Fibroblast of mammary gland (primary cell): ENCODE data around the gene RTEL1.
A peak's percentile ranks its signal among the peaks of the same experiment; 100 is the strongest.

Experiments
- DNase-seq: peaks from one replicate; pipeline ENCODE4 v3.0.0-alpha.2; 2010; ENCODE audit warnings: low read depth
- H3K4me3 ChIP-seq: 2 replicates; pipeline ENCODE4 v1.5.1; 2011; ENCODE audit warnings: low read depth, mild to moderate bottlenecking, low read length, moderate library complexity; ENCODE audit not compliant: control insufficient read depth
- TF ChIP-seq, protein P1 (sequence below): conservative IDR thresholded peaks from 2 replicates; pipeline ENCODE4 v1.5.1; 2011; ENCODE audit warnings: low read depth, low read length, inconsistent platforms; ENCODE audit not compliant: control insufficient read depth, insufficient read depth

The RTEL1 gene

DNA sequence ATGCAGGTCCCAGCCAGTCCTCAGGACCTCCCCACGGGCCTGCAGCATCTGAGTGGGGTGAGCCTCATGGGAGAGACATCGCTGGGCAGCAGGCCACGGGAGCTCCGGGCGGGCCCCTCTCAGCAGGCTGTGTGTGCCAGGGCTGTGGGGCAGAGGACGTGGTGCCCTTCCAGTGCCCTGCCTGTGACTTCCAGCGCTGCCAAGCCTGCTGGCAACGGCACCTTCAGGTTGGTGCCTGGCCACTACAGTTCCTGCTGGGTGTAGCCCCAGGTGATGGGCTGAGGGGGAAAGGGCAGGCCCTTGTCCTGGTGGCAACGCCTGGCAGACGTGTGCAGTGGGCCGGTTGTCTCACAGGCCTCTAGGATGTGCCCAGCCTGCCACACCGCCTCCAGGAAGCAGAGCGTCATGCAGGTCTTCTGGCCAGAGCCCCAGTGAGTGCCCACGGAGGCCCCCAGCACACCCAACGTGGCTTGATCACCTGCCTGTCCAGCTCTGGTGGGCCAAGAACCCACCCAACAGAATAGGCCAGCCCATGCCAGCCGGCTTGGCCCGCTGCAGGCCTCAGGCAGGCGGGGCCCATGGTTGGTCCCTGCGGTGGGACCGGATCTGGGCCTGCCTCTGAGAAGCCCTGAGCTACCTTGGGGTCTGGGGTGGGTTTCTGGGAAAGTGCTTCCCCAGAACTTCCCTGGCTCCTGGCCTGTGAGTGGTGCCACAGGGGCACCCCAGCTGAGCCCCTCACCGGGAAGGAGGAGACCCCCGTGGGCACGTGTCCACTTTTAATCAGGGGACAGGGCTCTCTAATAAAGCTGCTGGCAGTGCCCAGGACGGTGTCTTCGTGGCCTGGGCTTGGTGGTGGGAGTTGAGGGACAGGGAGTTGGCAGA is 37.6 kb downstream of the RTEL1 start:
- H3K4me3 ChIP-seq: no peak overlapping the region
- DNase-seq: no peak
- TF ChIP-seq, protein P1, sequence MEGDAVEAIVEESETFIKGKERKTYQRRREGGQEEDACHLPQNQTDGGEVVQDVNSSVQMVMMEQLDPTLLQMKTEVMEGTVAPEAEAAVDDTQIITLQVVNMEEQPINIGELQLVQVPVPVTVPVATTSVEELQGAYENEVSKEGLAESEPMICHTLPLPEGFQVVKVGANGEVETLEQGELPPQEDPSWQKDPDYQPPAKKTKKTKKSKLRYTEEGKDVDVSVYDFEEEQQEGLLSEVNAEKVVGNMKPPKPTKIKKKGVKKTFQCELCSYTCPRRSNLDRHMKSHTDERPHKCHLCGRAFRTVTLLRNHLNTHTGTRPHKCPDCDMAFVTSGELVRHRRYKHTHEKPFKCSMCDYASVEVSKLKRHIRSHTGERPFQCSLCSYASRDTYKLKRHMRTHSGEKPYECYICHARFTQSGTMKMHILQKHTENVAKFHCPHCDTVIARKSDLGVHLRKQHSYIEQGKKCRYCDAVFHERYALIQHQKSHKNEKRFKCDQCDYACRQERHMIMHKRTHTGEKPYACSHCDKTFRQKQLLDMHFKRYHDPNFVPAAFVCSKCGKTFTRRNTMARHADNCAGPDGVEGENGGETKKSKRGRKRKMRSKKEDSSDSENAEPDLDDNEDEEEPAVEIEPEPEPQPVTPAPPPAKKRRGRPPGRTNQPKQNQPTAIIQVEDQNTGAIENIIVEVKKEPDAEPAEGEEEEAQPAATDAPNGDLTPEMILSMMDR: no peak

DNA sequence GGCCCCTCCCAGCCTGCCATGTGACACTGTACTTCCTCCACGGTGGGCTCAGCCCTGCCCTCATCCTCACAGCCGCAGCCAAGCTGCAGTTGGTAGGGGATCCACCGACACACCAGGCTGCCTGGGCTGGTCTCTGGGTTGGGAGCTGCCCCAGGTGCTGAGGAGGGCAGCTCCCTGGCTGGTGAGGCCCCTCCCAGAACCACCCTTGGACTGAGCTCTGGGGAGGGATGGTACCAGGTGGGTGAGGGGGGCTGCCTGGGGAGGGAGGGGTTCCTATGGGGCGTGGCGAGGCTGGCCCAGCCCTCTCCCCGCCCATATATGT is 38.2 kb downstream of the RTEL1 start:
- TF ChIP-seq, protein P1: no peak
- peak overlapping the region; percentile 39 for H3K4me3 ChIP-seq
- DNase-seq: no peak

DNA sequence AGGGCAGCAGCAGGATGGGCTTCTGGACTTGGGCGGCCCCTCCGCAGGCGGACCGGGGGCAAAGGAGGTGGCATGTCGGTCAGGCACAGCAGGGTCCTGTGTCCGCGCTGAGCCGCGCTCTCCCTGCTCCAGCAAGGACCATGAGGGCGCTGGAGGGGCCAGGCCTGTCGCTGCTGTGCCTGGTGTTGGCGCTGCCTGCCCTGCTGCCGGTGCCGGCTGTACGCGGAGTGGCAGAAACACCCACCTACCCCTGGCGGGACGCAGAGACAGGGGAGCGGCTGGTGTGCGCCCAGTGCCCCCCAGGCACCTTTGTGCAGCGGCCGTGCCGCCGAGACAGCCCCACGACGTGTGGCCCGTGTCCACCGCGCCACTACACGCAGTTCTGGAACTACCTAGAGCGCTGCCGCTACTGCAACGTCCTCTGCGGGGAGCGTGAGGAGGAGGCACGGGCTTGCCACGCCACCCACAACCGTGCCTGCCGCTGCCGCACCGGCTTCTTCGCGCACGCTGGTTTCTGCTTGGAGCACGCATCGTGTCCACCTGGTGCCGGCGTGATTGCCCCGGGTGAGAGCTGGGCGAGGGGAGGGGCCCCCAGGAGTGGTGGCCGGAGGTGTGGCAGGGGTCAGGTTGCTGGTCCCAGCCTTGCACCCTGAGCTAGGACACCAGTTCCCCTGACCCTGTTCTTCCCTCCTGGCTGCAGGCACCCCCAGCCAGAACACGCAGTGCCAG is 38.7 kb downstream of the RTEL1 start, which contains the start of gene TNFRSF6B:
Gene TNFRSF6B (plus strand): TSS at position 25 of the 729 bp plus-strand sequence. CDS start 116 bp downstream, at position 141.
- H3K4me3 ChIP-seq: peak within 1 kb of the TSS; percentile 39

DNA sequence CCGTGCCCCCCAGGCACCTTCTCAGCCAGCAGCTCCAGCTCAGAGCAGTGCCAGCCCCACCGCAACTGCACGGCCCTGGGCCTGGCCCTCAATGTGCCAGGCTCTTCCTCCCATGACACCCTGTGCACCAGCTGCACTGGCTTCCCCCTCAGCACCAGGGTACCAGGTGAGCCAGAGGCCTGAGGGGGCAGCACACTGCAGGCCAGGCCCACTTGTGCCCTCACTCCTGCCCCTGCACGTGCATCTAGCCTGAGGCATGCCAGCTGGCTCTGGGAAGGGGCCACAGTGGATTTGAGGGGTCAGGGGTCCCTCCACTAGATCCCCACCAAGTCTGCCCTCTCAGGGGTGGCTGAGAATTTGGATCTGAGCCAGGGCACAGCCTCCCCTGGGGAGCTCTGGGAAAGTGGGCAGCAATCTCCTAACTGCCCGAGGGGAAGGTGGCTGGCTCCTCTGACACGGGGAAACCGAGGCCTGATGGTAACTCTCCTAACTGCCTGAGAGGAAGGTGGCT is 39.3 kb downstream of the RTEL1 start:
- peak overlapping the region; percentile 39 for H3K4me3 ChIP-seq
- DNase-seq: no peak
- TF ChIP-seq, protein P1: no peak

More for the DNA sequence above, 38.7 kb downstream of the RTEL1 start, which contains the start of gene TNFRSF6B:
- TF ChIP-seq, protein P1: no peak
- no peak for DNase-seq

DNA sequence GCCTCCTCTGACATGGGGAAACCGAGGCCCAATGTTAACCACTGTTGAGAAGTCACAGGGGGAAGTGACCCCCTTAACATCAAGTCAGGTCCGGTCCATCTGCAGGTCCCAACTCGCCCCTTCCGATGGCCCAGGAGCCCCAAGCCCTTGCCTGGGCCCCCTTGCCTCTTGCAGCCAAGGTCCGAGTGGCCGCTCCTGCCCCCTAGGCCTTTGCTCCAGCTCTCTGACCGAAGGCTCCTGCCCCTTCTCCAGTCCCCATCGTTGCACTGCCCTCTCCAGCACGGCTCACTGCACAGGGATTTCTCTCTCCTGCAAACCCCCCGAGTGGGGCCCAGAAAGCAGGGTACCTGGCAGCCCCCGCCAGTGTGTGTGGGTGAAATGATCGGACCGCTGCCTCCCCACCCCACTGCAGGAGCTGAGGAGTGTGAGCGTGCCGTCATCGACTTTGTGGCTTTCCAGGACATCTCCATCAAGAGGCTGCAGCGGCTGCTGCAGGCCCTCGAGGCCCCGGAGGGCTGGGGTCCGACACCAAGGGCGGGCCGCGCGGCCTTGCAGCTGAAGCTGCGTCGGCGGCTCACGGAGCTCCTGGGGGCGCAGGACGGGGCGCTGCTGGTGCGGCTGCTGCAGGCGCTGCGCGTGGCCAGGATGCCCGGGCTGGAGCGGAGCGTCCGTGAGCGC is 39.9 kb downstream of the RTEL1 start:
- DNase-seq: no peak
- TF ChIP-seq, protein P1: no peak
- no peak overlapping the region for H3K4me3 ChIP-seq

DNA sequence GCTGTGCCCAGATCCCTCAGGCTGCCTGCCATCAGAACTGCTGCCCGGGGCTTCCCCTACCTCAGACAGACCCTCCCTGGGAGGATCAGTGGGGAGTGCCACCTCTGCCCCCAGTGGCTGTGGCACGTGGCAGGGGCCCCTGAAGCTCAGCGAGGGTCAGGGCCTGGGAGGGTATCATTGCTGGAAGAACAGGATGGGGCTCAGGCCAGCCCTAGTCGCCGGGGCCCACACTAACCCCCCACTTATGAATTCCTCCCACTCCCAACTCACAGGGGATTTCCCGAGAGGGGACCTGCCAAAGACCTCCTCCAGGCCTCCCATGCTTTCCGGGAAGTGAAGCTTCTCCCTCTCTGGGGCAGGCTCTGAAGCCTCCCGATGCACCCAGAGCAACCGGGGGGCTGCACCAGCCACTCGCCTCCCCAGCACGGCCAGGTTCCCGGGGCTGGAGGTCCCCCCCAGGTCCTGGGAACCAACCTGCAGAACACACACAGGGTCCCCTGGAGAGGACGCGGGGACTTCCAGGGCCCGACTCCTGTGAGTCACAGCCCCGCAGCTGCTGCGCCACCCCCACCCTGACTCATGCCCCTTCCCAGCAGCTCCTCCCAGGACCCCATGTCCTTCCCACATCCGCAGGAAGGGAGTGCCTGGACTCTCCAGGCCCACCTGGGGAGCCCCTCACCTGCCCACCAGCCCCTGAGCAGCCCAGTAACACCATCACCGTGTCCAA is 40.8 kb downstream of the RTEL1 start:
- DNase-seq: peak; percentile 91
- TF ChIP-seq, protein P1: no peak
- H3K4me3 ChIP-seq: peak overlapping the region; percentile 6
